ENCODE data around the gene STRBP. TPM values are rescaled to one million over a fixed set of nuclear protein-coding genes. Genes with fewer than 3 reads are reported as not detected.
A peak's percentile ranks its signal among the peaks of the same experiment; 100 is the strongest.

STRBP gene
- total RNA-seq, 1 experiment from 2014 or later, result 74.0 TPM

DNA sequence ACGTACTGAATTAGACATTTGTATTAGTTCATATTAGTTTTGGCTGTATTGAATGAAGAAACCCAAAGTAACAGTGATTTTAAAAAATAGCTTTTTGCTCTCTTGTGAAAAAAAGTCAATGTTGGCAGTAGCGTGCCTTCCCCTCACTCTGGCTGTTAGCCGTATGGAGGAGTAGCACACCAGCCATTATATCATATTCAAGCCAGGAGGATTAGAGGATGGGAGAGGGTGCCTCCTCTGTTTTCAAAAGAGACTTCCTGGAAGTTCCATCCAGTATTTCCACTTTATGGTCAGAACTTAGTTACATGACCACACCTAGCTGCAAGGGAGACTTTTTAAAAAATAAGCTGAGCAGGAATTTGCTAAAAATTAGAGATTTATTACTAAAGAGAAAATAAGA, 193.8 kb downstream of the STRBP start:
- Histone ChIP-seq H3K27ac (ENCODE audit: insufficient read length, low read depth, low read length) (no peak overlapping the region), H3K23me2 (ENCODE audit: insufficient read length, low read depth, low read length, poor library complexity, severe bottlenecking) (no peaks in the 10 kb centered on the region), H3K9me3 (ENCODE audit: control insufficient read depth, low read depth, low read length) (no peaks in the 10 kb centered on the region), H3K56ac (ENCODE audit: insufficient read length, low read depth, low read length) (no peak overlapping the region), H3K79me1 (ENCODE audit: insufficient read depth, low read depth, low read length, poor library complexity, severe bottlenecking) (no peaks in the 10 kb centered on the region), H3K4me2 (ENCODE audit: insufficient read depth, insufficient read length, low read length) (no peak overlapping the region), H2BK12ac (ENCODE audit: insufficient read length, low read depth, low read length) (no peak overlapping the region), H3K4ac (ENCODE audit: low read depth, low read length) (no peak overlapping the region), H4K5ac (ENCODE audit: insufficient read length, low read depth, low read length) (no peak overlapping the region), H3K79me2 (ENCODE audit: insufficient read depth, low read length) (no peaks in the 10 kb centered on the region), H3T11ph (ENCODE audit: low read length) (no peak overlapping the region), H2AK5ac (ENCODE audit: insufficient read length, low read length) (no peak overlapping the region), H4K91ac (ENCODE audit: insufficient read length, low read depth, low read length) (no peak overlapping the region), H2BK120ac (ENCODE audit: low read depth, low read length, poor library complexity, severe bottlenecking) (no peak overlapping the region), H2AFZ (ENCODE audit: low read length) (no peak overlapping the region), H3K18ac (ENCODE audit: insufficient read length, low read depth, low read length) (no peak overlapping the region), H3K27me3 (ENCODE audit: insufficient read depth, low read length) (no peaks in the 10 kb centered on the region), H2BK20ac (ENCODE audit: low read depth, low read length, poor library complexity, severe bottlenecking) (no peak overlapping the region), H3K14ac (ENCODE audit: insufficient read depth, low read length) (no peak overlapping the region), H4K8ac (replicated peaks; ENCODE audit: insufficient read length, low read depth, low read length) (no peak overlapping the region), H2BK5ac (ENCODE audit: insufficient read length, low read length) (no peak overlapping the region), H2BK15ac (ENCODE audit: low read depth, low read length) (no peak overlapping the region), H4K20me1 (ENCODE audit: control insufficient read depth, insufficient read depth, insufficient read length) (no peaks in the 10 kb centered on the region), H3K4me1 (ENCODE audit: insufficient read depth, low read length) (peaks cover 11% of the 10 kb centered on the region; the same call in 1 of the 2 replicates), H3K23ac (ENCODE audit: insufficient read length, low read depth, low read length) (no peak overlapping the region), H3K9ac (ENCODE audit: extremely low read depth, insufficient read length, low read length) (no peak overlapping the region)
- peak overlapping the region in 1 of 2 experiments; percentile 38; a peak in 2 of 5 replicates for H3K4me3 Mint-ChIP-seq
- no peak for DNase-seq
- H3K36me3 Mint-ChIP-seq (ENCODE audit: insufficient read depth in 1 of 3, low read depth in 3 of 3), result peaks cover 9 to 44% (median 38%) of the 10 kb centered on the region in 3 experiments; a peak in 6 of 7 replicates
- no peaks in the 10 kb centered on the region for H3K9me3 Mint-ChIP-seq
- H3K4me1 Mint-ChIP-seq, result peaks cover 49 to 57% of the 10 kb centered on the region in 2 experiments
- H3K27me3 Mint-ChIP-seq (ENCODE audit: low read depth), result no peaks in the 10 kb centered on the region
- WGBS (ENCODE audit: extremely low coverage, insufficient read length, low lambda C conversion rate), result no CpG with 5 or more reads among the region's 3 CpGs
- peak overlapping the region in 2 of 3 experiments; percentile 77 to 86; a peak in 4 of 7 replicates for H3K27ac Mint-ChIP-seq
- TF ChIP-seq, protein P1, sequence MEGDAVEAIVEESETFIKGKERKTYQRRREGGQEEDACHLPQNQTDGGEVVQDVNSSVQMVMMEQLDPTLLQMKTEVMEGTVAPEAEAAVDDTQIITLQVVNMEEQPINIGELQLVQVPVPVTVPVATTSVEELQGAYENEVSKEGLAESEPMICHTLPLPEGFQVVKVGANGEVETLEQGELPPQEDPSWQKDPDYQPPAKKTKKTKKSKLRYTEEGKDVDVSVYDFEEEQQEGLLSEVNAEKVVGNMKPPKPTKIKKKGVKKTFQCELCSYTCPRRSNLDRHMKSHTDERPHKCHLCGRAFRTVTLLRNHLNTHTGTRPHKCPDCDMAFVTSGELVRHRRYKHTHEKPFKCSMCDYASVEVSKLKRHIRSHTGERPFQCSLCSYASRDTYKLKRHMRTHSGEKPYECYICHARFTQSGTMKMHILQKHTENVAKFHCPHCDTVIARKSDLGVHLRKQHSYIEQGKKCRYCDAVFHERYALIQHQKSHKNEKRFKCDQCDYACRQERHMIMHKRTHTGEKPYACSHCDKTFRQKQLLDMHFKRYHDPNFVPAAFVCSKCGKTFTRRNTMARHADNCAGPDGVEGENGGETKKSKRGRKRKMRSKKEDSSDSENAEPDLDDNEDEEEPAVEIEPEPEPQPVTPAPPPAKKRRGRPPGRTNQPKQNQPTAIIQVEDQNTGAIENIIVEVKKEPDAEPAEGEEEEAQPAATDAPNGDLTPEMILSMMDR (conservative IDR thresholded peaks at IDR 0.05), result no peak
